ENCODE data around the gene ZNF407.

DNA sequence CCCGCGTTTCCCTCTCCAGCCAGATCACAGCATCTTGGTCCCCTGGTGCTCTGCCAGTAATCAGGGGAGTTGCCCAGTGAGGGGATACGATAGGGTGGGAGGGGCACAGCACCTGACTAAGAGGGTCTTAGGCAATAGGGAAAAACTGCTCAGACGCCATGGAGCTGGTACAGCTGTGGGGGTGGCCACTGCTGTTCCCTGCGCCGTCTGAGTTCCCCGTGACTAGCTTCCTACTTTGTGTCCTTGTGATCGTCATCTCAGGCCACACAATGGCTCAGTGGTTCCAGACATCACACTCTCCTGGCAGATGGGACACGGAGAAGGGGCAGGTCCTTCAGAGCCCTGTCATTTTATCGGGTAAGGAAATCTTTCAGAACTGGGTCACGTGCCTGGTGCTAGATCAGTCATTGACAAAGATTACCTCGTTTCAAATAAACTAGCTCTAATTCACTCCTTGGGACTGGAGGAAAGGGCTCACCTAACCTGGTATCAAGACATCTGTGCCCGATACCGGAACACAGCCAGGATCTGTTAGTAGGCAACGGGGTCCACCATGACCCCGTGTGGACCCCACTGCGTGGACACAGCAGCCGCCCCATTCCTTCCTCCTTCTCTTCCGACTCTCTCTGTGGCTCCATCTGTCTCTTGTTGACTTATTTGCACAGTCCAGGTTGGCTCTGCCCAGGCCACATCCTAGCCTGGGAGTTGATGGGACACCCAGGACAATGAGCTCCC, 509.7 kb downstream of the ZNF407 start:
- TF ChIP-seq ZNF549 (tag by site-specific recombination; IDR thresholded peaks at IDR 0.05) (no peak), ZBTB6 (tag by site-specific recombination; IDR thresholded peaks at IDR 0.05) (no peak)
- TF ChIP-seq, protein P1, sequence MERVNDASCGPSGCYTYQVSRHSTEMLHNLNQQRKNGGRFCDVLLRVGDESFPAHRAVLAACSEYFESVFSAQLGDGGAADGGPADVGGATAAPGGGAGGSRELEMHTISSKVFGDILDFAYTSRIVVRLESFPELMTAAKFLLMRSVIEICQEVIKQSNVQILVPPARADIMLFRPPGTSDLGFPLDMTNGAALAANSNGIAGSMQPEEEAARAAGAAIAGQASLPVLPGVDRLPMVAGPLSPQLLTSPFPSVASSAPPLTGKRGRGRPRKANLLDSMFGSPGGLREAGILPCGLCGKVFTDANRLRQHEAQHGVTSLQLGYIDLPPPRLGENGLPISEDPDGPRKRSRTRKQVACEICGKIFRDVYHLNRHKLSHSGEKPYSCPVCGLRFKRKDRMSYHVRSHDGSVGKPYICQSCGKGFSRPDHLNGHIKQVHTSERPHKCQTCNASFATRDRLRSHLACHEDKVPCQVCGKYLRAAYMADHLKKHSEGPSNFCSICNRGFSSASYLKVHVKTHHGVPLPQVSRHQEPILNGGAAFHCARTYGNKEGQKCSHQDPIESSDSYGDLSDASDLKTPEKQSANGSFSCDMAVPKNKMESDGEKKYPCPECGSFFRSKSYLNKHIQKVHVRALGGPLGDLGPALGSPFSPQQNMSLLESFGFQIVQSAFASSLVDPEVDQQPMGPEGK (tag by site-specific recombination; IDR thresholded peaks at IDR 0.05) = no peak

Measured in HEK293 (cell line).